Activated B cell treated with CpG ODN at 0.5 μM for 24 hours (primary cell): ENCODE measurements around the gene SLC2A11. TPM values are rescaled to one million over a fixed set of nuclear protein-coding genes. Genes with fewer than 3 reads are reported as not detected.

ENCODE experiments used
- ATAC-seq: fragments of 200-7000 bp; cut with Tn5 transposase; one replicate; pipeline ENCODE4 v1.10.0; 2021; ENCODE audit warnings: low read depth, mild to moderate bottlenecking, moderate library complexity
- CTCF ChIA-PET: fragments of 350-600 bp; sonication (Branson Sonifier 250); formaldehyde crosslinking; loops from one replicate; lab custom pipeline; 2021; ENCODE audit warnings: antibody characterized with exemption; lab: Charles Lee
- POLR2A ChIA-PET: fragments of 350-600 bp; sonication (Branson Sonifier 250); formaldehyde crosslinking; loops from one replicate; lab custom pipeline; 2021; ENCODE audit warnings: antibody characterized with exemption; lab: Charles Lee
- DNase-seq: peaks from one replicate; pipeline ENCODE4 v3.0.0; 2022
- H3K27ac Mint-ChIP-seq: one replicate; pipeline ENCODE4 v1.8.0; 2020; ENCODE audit warnings: mixed read lengths
- H3K27me3 Mint-ChIP-seq: one replicate; pipeline ENCODE4 v1.8.0; 2021; ENCODE audit warnings: mixed read lengths
- H3K36me3 Mint-ChIP-seq: one replicate; pipeline ENCODE4 v1.8.0; 2021; ENCODE audit warnings: low read depth, mixed read lengths
- H3K4me1 Mint-ChIP-seq: one replicate; pipeline ENCODE4 v1.8.0; 2021; ENCODE audit warnings: mixed read lengths
- H3K4me3 Mint-ChIP-seq: one replicate; pipeline ENCODE4 v1.8.0; 2020; ENCODE audit warnings: mild to moderate bottlenecking, mixed read lengths
- H3K9me3 Mint-ChIP-seq: one replicate; pipeline ENCODE4 v1.8.0; 2020; ENCODE audit warnings: mixed read lengths
- CTCF ChIP-seq: fragments of 200-600 bp; IDR thresholded peaks from one replicate; pipeline ENCODE4 v1.8.0; 2022; ENCODE audit warnings: antibody characterized with exemption, mild to moderate bottlenecking
- intact Hi-C: fragments of 100-400 bp; cut with micrococcal nuclease; formaldehyde crosslinking; loops from one replicate; pipeline ENCODE4 v1.15.1; 2024
- total RNA-seq: library from RNA; stranded (reverse); gene quantifications from 2 replicates; pipeline ENCODE4 v1.2.3, GENCODE V29; 2022

The SLC2A11 gene
- total RNA-seq, 1 donor from 2014 or later = 30.2 TPM

GRCh38 chr22:23834793-23835483 lies 22.7 kb upstream of the SLC2A11 start:
- peak overlapping the region; percentile 70 for H3K27ac Mint-ChIP-seq
- ChIA-PET POLR2A (interaction anchor here (0.8 to 2.2 kb wide), 3 partner anchors 23 to 36 kb away, joined by 4 to 10 read pairs (median 8); partner anchors contain the start of gene SLC2A11), CTCF (interaction anchor here (0.5 to 2.1 kb wide), 2 partner anchors 14 to 119 kb away, joined by 3 to 7 read pairs; no protein-coding TSS in a partner anchor)
- peaks cover 51% of the 10 kb centered on the region for H3K36me3 Mint-ChIP-seq
- ATAC-seq (no peak), DNase-seq (no peak)
- H3K9me3 Mint-ChIP-seq = no peaks in the 10 kb centered on the region
- no peak overlapping the region for H3K4me3 Mint-ChIP-seq
- H3K4me1 Mint-ChIP-seq = peaks cover 53% of the 10 kb centered on the region
- intact Hi-C loops = loop anchor here (10.0 kb wide), 2 partner anchors 600 to 690 kb away; partner anchors contain the start of genes RAB36 and RSPH14
- H3K27me3 Mint-ChIP-seq = no peaks in the 10 kb centered on the region
- TF ChIP-seq CTCF = no peak

- POLR2A ChIA-PET = interaction anchor here (0.8 to 2.2 kb wide), 5 partner anchors 10 to 37 kb away, joined by 3 to 10 read pairs (median 4); partner anchors contain the start of gene SLC2A11
- Mint-ChIP-seq H3K27ac (peak overlapping the region; percentile 95), H3K27me3 (no peaks in the 10 kb centered on the region), H3K4me3 (no peak overlapping the region), H3K9me3 (no peaks in the 10 kb centered on the region), H3K4me1 (peaks cover 52% of the 10 kb centered on the region), H3K36me3 (peaks cover 45% of the 10 kb centered on the region)
- TF ChIP-seq CTCF = no peak
- CTCF ChIA-PET = interaction anchor here (0.5 to 2.1 kb wide), 2 partner anchors 14 to 120 kb away, joined by 3 to 7 read pairs; no protein-coding TSS in a partner anchor
- intact Hi-C loops = loop anchor here (10.0 kb wide), 2 partner anchors 599 to 691 kb away; partner anchors contain the start of genes RAB36 and RSPH14
- peak; percentile 14 for DNase-seq
- no peak for ATAC-seq
Measured at GRCh38 chr22:23835484-23836144, 22.1 kb upstream of the SLC2A11 start.

- Mint-ChIP-seq H3K4me1 (peaks cover 56% of the 10 kb centered on the region), H3K27ac (peak overlapping the region; percentile 95)
- POLR2A ChIA-PET = interaction anchor here (0.6 to 2.2 kb wide), 4 partner anchors 10 to 719 kb away, joined by 3 to 8 read pairs (median 4); partner anchors contain the start of gene SLC2A11
Measured at GRCh38 chr22:23836281-23836680, 21.4 kb upstream of the SLC2A11 start.

GRCh38 chr22:23836692-23837495 lies 20.8 kb upstream of the SLC2A11 start:
- peak overlapping the region; percentile 88 for H3K4me3 Mint-ChIP-seq
- H3K36me3 Mint-ChIP-seq = peaks cover 33% of the 10 kb centered on the region
- DNase-seq (no peak), ATAC-seq (no peak)
- no peaks in the 10 kb centered on the region for H3K27me3 Mint-ChIP-seq
- intact Hi-C loops = loop anchor here (10.0 kb wide), 2 partner anchors 598 to 692 kb away; partner anchors contain the start of genes RAB36 and RSPH14
- no peak for TF ChIP-seq CTCF
- ChIA-PET POLR2A (interaction anchor here (0.6 to 2.5 kb wide), 8 partner anchors 13 to 718 kb away, joined by 3 to 17 read pairs (median 6); partner anchors contain the start of gene SLC2A11), CTCF (interaction anchor here (2.1 kb wide), 1 partner anchor 12 kb away, joined by 7 read pairs; no protein-coding TSS in a partner anchor)
- H3K27ac Mint-ChIP-seq = peak overlapping the region; percentile 95
- peaks cover 62% of the 10 kb centered on the region for H3K4me1 Mint-ChIP-seq
- H3K9me3 Mint-ChIP-seq = no peaks in the 10 kb centered on the region

More at GRCh38 chr22:23836281-23836680, 21.4 kb upstream of the SLC2A11 start:
- peak overlapping the region; percentile 61 for H3K4me3 Mint-ChIP-seq
- CTCF ChIA-PET = interaction anchor here (2.1 kb wide), 1 partner anchor 13 kb away, joined by 7 read pairs; no protein-coding TSS in a partner anchor
- no peak for DNase-seq
- intact Hi-C loops = loop anchor here (10.0 kb wide), 2 partner anchors 599 to 691 kb away; partner anchors contain the start of genes RAB36 and RSPH14
- no peaks in the 10 kb centered on the region for H3K27me3 Mint-ChIP-seq
- no peak for TF ChIP-seq CTCF
- no peak for ATAC-seq
- peaks cover 38% of the 10 kb centered on the region for H3K36me3 Mint-ChIP-seq
- no peaks in the 10 kb centered on the region for H3K9me3 Mint-ChIP-seq
